ENCODE data around the gene LSM2.
"Not testable (repeated sequence)": the region's sequence is repeated elsewhere in the genome, so short reads cannot be mapped to it uniquely, and the experiment has no call there.

LSM2 gene

GRCh38 chr6:31826793-31827285 lies 20.1 kb upstream of the LSM2 start:
- peak; percentile 42 for DNase-seq

GRCh38 chr6:31825553-31825952 lies 18.8 kb upstream of the LSM2 start:
- DNase-seq = no peak

GRCh38 chr6:31823592-31824196 lies 16.9 kb upstream of the LSM2 start:
- not testable (repeated sequence) for DNase-seq

- no peak for DNase-seq
These were observed 15.5 kb upstream of the LSM2 start for GRCh38 chr6:31822036-31822821.

DNA sequence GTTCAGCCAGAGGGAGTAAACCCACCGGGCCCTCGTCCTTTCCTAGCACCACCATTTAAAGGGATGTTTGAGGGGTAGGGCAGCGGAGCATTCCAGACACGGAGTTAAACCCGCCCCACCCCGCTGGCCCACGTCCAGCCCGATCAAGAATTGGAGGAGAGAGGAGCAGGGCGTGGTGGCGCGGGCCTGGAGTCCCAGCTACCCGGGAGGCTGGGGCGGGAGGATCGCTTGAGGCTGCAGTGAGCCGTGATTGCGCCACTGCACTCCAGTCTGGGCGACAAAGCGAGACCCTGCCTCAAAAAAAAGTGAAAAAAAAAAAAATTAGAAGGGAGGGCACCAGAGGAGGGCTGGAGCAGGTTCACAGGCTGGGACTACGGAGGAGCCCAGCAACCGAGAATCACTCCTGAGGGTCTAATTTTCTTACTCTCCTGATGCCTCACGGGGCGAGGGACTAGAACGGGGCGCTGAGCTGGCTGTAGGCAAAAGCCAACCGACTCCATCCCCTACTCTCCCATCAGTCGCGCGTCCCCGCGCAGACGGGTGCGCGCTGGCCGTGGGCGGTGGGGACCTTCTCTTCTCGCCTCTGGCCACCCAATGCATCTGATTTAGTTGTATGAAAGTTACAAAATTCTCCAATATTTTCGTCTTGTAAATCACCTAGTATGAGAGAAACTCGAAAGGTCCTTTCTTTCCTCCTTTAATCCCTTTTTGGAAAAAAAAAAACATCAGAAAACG lies 14.7 kb upstream of the LSM2 start:
- DNase-seq = peak; percentile 60

GRCh38 chr6:31820399-31820798 lies 13.6 kb upstream of the LSM2 start:
- not testable (repeated sequence) for DNase-seq

DNA sequence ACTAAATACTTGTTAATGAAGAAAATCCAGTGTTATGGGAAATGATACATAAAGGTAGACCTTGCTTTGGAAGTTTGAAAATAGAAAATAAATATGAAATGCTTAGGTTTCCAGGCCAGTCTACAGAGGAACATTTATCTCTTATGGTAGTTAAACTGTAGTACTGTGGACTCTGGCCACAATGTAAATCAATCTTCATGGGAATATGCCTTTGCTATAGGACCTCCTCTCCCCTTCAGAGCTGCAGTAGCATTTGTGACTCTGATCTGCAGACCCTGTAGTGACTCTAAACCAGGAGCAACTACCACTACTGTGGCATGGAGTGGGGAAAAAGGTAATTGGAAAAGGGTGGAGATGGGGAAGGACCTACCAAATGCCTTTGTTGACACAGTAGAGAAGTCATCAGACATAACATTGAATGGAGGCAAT lies 13.1 kb upstream of the LSM2 start:
- no peak for DNase-seq

DNA sequence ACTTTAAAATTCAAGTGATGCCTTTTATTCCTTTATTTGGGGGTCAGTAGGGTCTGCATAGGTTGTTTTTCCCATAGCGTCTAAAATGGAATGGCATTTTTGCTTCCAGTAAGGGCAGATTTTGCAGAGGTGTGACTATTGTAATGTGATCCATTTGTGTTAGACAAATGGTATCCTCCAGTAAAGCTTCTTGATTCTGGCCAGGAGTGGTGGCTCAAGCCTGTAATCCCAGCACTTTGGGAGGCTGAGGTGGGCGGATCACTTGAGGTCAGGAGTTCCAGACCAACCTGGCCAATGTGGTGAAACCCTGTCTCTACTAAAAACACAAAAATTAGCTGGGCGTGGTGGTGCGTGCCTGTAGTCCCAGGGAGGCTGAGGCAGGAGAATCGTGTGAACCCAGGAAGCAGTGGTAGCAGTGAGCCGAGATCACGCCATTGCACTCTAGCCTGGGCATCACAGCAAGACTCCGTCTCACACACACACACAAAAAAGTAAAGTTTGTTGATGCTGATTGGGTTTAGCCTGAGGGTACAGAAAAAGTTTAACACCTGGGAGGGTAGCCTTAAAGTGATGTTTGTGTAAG lies 11.3 kb upstream of the LSM2 start:
- DNase-seq = not testable (repeated sequence)

DNA sequence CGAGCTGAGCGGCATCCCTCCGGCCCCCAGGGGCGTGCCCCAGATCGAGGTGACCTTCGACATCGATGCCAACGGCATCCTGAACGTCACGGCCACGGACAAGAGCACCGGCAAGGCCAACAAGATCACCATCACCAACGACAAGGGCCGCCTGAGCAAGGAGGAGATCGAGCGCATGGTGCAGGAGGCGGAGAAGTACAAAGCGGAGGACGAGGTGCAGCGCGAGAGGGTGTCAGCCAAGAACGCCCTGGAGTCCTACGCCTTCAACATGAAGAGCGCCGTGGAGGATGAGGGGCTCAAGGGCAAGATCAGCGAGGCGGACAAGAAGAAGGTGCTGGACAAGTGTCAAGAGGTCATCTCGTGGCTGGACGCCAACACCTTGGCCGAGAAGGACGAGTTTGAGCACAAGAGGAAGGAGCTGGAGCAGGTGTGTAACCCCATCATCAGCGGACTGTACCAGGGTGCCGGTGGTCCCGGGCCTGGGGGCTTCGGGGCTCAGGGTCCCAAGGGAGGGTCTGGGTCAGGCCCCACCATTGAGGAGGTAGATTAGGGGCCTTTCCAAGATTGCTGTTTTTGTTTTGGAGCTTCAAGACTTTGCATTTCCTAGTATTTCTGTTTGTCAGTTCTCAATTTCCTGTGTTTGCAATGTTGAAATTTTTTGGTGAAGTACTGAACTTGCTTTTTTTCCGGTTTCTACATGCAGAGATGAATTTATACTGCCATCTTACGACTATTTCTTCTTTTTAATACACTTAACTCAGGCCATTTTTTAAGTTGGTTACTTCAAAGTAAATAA lies 10.6 kb upstream of the LSM2 start:
- DNase-seq = not testable (repeated sequence)

GRCh38 chr6:31815025-31815838 lies 8.5 kb upstream of the LSM2 start, which contains the start of the genes HSPA1A and HSPA1L:
TSS of gene HSPA1A (plus strand) at chr6:31815543. CDS start at chr6:31815757, 214 bp downstream.
TSS of gene HSPA1L (minus strand) at chr6:31815283. CDS start at chr6:31811972, 3,311 bp downstream.
- DNase-seq = peak; percentile 92

GRCh38 chr6:31814677-31815024 lies 7.9 kb upstream of the LSM2 start:
- DNase-seq = peak; percentile 86

DNA sequence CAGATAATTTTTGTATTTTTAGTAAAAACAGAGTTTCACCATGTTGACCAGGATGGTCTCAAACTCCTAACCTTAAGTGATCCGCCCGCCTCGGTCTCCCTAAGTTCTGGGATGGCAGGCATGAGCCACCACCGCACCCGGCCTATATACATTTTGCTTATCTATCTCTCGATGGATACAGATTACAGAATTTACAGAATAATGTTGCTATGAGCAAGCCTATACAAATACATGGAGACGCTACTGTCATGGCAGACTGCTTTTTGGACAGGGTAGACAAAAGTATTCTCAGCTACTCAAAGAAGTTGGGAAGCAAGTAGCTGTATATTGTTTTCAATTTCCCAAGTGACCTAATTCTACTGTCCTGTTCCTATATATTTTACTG lies 6.7 kb upstream of the LSM2 start:
- no peak for DNase-seq

GRCh38 chr6:31811645-31812044 lies 4.9 kb upstream of the LSM2 start:
- no peak for DNase-seq

- DNase-seq = not testable (repeated sequence)
These were observed 1.8 kb upstream of the LSM2 start for GRCh38 chr6:31808599-31808998.

GRCh38 chr6:31805939-31806469 lies 762 bp downstream of the LSM2 start:
- no peak for DNase-seq

GRCh38 chr6:31801031-31801927 lies 5.5 kb downstream of the LSM2 start:
- not testable (repeated sequence) for DNase-seq

DNA sequence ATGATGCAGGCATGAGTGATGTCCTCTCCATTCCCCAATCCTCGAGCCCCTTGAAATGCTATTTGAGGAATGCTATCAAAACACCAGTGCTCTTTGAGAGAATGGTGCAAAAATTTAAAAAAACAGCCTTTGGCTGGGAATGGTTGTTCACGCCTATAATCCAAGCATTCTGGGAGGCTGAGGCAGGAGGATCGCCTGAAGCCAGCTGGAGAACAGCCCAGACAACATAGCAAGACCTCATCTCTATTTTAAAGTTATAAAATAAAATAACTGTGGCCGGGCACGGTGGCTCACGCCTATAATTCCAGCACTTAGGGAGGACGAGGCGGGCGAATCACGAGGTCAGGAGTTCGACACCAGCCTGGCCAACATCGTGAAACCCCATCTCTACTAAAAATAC lies 7.0 kb downstream of the LSM2 start:
- DNase-seq = no peak

DNA sequence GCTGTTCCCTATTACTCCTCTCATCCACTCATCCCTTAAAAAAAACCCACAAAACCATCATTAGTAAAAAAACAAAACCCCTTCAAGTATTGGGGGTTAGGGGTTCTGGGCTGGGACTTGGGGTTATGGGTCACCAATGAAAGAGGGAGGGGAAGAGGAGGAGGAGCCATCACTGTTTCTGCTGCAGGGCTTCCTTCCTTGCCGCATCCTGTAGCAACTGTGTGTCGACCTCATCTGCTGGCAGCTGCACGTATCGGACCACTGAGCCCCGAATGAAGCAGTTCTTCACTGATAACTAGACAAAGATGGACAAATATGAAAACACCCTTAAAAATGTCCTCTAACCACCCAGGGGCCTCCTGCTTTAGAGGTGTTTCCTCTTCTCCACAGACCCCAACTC lies 9.2 kb downstream of the LSM2 start:
- no peak for DNase-seq

GRCh38 chr6:31796993-31797385 lies 9.8 kb downstream of the LSM2 start:
- DNase-seq = no peak
